OCI-LY7 (cell line): ENCODE results near the gene CEBPB.

Experiments
- CTCF ChIP-seq: fragments of 200-600 bp; sonication (generic); conservative IDR thresholded peaks from 2 replicates; pipeline ENCODE4 v1.5.1; 2014; ENCODE audit warnings: mild to moderate bottlenecking, antibody characterized with exemption, low read length, moderate library complexity, mixed read lengths
- EZH2phosphoT487 ChIP-seq: fragments of 200-600 bp; sonication (generic); IDR thresholded peaks from 2 replicates; pipeline ENCODE4 v1.6.1; 2018; ENCODE audit warnings: low read depth, borderline replicate concordance, mild to moderate bottlenecking, mixed run types, antibody characterized with exemption, low read length, moderate library complexity, mixed read lengths

DNA sequence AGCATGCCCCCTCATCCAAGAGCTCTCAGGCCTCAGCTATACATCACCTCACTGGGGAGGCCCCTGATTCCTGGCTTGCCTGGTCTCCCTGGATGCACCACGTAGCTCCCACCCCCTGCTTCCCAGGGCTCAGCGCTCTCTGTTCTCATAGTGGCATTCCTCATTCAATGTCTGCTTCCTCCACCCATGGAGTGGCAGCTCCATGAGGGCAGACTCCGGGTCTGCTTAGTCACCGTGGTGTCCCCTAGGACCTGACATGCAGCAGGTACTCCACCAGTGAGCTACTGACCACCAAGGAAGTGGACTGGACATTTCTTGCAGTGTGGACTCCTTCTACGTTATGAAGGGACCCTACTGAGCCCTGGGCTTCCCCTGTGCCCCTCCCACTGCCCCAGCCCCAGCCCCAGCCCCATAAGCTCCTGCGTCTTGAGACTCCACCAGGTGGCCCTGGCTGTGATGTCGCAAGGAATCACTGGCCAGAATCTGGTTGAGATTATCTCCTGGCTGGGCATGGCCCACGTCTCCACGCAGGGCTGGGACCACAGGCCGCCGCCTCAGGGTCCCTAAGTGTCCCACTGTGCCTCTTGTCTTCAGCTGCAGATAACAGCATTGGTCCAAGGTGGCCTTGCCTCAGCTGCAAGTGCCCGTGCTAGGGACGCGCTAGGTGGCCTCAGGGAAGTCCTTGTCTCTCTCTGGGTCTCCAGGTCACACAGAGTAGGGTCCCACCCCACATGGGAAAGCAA, 26.7 kb downstream of the CEBPB start:
- no peak for TF ChIP-seq CTCF
- no peak for TF ChIP-seq EZH2phosphoT487
